Right lung (tissue), 5 donors: ENCODE data around the gene INSC. TPM values are rescaled to one million over a fixed set of nuclear protein-coding genes. Genes with fewer than 3 reads are reported as not detected.
A peak's percentile ranks its signal among the peaks of the same experiment; 100 is the strongest.

Experiments
- DNase-seq, 2 donors: peaks; one replicate each; pipeline ENCODE4 v3.0.0-alpha.2; 2013
- polyA plus RNA-seq, 5 donors: library from polyadenylated mRNA; unstranded; fragments of 120-200 nt; gene quantifications; one replicate each; pipeline versions ENCODE4 v1.2.1 to v1.2.3, GENCODE V29; 2013; ENCODE audit warnings: inconsistent platforms in 1 of 5, low replicate concordance in 1 of 5; ENCODE audit not compliant: insufficient read length in 5 of 5, insufficient read depth in 1 of 5

Gene INSC
- polyA plus RNA-seq, 5 donors, result 0.21 to 0.72 (median 0.55) TPM

DNA sequence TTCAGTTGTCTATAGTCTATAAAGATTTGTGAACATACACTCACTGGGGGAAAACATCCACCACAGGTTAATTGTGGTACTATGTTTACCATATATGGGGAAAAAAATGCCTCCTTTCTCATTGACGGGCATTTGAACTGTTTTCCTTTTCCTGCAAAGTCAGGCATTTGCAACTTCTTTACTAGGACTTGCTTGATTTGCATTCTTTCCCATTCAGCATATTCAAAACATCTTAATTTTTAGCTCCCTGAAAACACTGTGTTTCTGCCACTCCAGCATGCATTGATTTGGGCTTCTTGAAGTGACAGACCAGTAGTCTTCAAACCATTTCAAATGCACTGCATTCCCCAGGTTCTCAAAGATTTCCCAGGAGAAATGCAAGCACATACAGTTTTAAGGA, 67.6 kb downstream of the INSC start:
- no peak for DNase-seq

DNA sequence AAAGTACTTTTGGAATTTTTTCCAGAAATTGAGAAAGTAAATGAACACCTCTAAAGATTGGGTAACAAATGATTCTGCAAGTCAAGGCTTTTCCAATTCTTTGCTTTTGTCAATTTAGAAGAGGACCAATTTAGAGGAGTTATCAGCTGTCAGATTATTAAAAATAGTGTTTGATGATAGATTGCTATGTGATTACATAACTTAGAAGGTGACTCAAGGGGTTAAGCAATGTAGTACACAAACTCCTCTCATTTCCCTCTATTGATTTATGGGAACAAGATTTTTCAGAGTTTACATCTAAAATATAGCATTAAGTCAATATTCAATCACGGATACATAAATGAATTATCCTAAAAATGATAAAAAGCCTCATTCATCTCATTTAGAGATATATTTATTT, 70.3 kb downstream of the INSC start:
- no peak for DNase-seq

DNA sequence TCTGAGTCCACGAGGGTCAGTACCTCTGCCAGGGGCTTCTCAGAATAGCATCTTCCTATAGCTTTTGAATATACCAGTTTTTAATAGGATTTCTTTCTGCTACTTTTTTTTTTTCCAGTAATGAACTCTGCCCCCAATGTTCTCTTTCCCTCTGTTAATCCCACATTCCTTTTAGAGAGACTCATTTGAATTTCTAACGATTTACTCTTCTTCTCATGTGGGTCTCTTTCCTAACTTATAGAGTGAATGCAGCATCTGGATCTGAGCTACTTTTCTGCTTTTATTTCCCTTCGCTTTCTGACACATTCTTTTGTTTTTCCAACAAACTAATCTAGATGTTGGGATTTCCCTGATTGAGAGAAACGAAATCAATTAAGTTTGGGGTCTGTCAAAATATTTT, 71.4 kb downstream of the INSC start:
- no peak for DNase-seq

DNA sequence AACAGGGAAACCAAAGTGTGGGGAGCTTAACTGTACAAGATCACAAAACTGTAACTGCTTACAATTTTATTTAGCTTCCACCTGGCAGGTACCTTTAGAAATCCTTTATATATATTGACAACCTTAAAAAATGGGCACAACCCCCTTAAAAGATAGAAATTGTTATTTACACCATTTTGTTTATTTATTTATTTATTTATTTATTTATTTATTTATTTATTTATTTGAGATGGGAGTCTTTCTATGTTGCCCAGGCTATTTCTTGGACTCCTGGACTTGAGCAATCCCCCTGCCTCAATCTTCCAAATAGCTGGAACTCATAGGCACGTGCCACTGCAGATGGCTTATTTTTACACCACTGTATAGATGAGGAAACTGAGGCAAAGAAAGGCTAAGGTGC, 74.5 kb downstream of the INSC start:
- DNase-seq, result no peak

DNA sequence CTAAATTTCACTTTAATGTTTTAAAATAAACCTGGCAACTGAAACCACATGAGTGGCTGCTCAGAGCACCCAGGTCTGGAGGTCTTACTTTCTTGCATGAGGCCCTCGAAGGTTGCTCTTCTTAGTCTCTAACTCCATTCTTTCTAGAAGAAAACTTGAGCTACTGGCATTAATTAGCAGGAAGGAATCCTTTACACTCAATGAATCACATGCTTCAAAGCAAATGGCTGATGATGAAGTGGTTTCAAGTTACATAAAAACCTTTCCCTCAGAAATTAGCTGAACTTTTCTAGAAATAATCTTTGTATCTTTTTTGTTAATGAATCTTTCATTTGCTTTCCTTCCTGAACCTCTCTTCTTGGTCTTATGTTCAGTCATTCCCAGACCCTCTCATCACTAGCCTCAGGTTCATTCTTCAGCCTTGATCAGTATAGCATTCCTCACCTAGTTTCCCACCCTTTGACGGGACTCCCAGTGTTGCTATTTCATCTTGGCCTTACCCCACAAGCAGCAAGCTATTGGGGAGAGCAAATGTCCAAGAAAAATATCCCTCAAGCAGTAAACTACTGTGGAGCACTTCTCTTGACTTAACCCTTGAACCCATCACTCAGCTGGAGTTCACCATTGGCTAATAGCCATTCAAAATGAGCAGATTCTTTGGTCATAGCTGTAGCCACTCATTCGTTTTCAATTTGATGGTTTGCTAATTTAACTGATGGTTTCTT, 75.1 kb downstream of the INSC start:
- DNase-seq, result no peak

DNA sequence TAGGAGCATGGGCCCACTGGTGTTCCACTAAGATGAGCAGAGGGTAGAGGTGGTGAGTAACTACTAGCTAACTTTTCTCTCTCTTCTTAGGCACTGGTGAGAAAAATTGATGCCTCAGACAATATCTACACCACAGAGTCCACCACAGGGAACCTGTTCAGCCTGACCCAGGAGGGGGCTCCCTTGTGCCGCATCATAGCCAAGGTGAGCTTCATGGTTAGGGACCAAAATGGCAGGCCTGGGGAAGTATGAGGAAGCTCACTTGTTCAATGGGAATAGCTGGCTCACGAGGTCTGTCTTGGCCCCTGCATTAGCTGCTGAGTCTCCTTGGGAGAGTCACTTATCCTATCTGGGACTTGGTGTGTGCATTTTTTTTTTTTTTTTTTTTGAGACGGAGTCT, 75.9 kb downstream of the INSC start:
- DNase-seq, result no peak

DNA sequence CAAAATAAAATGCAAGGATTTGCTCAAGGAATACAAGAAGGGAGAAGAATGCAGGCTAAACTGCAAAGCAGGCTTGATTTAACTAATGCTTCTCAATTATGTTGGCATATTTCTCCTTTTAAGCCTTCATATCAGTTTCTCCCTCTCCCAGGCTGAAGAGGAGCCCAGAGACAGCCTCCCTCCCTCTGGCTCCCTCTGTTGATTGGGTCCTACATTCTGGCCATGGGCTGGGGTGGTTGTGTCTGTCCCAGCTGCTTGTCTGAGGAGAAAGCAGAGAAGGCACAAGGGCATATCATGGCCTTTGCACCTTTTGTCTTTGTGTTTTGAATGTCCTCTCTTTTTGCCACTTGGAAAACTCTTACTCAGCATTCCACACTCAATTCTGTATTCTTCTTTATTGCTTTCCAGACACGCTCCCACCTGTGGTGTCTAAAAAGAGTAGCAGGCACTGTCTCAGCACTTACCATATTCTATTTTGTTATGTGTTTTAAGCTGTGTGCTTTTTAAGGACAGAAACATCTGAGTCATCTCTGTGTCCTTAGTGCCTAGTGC, 77.4 kb downstream of the INSC start:
- DNase-seq, result no peak

DNA sequence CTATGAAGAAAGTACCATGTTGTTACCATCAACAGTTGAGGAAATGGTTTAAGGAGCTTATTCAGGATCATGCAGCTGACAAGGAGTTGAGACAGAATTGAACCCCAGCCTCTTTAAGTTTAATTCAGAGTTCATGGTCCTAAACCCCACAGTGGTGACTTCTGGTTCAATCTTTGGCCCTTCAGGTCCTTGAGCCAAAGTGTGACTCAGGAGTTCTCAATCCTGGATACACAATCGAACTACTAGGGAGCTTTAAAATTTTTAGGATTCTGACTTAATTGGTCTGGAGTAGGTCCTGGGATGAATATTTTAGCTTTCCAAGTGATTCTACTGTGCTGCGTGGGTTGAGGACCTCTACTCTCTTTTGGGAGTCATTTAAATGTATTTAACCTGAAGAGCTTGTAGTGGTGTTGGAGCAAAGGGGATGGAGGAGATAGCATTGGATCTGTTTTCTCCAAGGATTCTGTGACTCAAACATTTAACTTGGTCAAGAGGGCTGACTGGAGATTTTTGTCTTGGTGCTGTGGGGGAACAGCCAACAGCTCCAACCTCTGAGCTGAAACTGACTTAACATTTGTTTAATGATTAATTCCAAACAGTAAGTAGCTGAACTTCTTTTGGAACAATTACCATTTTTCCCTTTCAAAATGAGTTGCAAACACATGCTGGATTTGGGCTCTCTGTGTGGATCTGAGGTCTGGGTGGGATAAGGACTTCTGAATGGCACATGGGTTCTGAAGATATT, 80.1 kb downstream of the INSC start:
- DNase-seq, result no peak

DNA sequence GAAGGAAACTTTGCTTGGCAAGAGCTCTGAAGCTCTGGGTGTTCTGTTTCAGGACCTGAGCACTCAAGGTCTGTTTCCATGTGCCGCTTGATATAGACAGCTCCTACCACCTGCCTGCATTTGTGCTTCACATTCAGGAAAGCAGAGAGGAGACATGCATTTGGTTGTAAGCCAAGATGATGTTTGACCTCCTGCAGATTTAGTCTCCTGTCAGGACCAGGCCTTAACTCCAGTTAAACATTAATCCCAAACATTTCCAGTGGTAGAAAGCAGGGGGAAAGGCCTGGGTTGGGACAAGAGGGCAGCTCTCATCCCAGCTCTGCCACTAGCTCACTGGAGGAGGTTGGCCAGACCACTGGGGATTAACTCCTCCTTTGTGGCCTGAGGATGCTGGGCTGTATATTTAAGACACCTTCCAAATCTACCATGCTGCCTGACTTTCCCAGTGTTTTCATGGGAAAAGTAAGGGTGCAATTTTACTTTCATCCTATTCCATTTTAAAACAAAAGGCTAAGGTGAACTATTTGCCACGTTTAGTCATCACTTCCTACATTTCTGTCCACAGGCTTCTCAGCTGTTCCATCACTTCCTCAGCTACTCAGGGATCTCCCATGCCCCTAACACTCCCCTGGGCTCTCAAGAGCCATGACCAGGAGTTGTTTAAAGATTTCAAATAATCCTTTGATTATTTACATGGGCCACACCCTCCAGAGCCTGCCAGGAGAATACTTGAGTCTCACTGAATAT, 80.9 kb downstream of the INSC start:
- DNase-seq, result peak in 1 of 2 donors; percentile 11

DNA sequence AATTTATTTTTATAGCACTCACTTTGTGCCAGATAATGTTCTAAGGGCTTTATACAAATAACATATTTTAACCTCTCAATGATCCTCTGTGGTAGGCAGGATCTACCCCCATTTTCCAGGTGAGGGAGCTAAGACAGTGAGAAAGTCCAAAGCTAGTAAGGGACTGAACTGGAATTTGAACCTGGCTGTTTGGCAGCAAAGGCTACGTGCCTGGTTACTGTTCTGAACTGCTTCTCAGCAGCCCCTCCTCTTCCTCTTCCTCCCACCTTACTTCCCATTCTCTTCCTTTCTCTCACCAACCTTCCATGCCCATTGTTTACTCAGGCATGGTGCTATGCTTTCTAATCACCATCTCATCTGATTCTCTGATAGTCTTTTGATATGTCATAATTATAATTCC, 82.0 kb downstream of the INSC start:
- DNase-seq, result no peak

DNA sequence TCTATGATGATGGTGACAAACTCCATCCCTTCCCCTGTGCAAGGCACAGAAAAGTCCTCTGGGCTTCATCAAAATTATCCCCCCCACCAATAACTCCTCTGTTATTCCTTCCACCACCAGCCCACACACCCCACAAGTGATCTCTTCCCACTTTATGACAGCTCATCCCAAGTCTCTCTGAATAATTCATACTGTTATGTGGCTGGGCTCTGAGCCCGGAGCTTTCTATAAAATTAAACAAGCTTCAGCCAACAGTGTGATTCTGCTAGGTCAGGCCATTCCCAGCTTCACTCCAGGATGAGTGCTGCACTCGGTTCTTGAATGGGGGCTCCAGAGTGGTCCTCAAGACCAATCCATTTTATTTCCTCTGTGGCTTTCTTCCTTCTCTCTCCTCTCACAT, 83.0 kb downstream of the INSC start:
- DNase-seq, result no peak

DNA sequence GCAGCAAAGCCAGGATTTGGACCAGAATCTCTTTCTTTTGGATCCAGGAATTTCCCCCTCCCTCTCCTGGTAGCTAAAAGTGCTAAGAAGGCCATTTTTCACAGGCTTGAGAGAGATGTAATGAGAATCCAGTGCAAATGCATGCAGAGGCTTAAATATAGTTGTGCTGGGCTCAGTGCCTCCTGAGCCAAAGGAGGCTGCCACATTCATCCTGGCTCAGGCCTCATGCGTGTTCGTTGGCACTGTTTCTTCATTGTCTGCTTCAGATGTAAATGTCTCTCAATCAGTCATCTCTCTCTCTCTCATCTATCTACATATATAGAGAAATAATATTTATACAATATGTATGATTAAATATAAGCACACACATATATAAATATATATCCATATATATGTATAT, 83.6 kb downstream of the INSC start:
- DNase-seq, result no peak

DNA sequence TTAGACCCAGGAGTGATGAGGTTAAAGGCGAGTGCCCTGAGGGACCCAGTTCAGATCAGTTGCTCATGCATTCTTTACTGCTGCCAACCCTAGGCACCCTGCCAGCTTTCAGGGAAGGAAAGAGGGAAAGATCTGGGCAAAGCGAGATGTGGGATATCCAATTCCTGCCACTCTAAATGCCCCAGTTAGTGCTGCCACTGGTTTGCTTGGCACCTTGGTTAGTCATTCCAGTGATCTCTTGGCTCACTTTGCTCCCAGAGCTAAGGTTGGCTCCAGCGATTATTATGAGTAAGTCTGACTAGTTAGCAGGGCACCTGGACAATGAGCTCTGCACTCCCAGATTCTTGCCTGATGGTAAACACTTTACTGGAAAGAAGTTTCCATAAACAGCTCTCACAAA, 85.0 kb downstream of the INSC start:
- DNase-seq, result no peak

DNA sequence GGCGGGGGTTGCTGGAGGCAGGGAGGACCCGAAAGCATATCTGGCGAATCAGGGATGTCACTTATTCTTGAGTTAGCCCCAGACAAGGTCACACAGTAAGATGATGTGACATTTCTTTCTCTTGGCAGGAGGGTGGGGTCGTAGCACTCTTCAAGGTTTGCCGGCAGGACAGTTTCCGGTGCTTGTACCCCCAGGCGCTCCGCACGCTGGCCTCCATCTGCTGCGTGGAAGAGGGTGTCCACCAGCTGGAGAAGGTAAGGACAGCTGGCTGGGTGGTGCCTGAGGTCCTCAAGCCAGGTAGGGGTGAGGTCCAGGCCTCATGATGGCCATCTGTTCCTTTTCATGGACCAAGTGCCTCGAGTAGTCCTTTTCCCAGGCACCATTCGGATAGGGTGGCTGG, 86.0 kb downstream of the INSC start:
- DNase-seq, result no peak

DNA sequence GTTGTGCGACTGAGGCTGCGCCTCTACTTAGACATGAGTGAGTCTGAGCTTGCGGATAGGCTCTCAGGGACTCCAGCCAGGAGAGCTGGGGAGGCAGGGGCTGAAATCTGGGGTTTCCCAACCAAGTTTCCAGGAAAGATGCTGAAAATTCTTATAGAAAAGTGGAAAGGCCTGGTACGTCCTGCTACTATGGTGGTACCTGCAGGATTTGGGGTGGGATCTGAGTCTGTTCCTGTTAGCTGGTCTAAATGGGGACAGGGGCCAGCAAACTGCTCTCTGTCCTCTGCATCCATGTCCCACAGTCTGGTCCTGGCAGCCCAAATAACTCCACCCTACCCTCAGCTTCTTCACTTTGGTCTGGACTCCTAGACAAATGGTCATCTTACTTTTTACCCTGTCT, 86.9 kb downstream of the INSC start:
- no peak for DNase-seq

DNA sequence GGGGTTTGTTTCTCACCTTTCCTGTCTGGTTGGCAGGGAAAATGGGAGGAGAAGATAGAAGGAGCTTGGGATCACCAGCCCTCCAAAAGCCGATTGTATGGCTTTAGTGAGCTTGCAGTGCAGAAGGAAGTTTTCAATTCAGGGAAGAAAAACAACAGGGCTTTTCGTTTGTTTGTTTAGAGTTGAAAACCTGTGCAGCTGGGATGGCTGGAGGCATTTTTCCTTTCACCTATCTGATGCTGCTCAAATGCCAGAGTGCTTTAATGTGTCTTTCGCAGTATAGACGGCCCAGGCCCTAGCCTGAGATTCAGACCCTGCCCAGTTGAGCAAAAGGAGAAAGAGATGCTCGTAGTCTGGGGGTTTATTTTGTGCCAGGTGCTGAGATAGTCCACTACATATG, 87.9 kb downstream of the INSC start:
- no peak for DNase-seq

DNA sequence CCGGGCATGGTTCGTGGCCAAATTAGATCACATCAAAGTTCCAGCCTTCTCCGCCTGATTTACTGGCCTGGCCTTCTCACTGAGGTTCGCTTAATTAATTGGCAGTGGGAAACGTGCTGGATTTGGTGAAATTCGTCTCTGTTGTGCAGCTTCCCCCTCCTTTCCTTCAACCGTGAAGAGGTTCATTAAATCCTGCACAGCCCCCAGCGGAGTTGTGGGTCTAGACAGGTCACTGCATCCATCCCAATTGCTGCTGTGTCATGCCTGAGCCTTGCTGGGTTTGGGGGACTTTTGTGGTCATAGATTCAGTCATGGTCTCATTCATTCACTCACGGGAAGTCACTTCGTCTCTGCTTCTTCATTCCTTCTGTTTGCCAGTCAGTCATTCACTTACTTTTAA, 90.0 kb downstream of the INSC start:
- DNase-seq, result no peak

DNA sequence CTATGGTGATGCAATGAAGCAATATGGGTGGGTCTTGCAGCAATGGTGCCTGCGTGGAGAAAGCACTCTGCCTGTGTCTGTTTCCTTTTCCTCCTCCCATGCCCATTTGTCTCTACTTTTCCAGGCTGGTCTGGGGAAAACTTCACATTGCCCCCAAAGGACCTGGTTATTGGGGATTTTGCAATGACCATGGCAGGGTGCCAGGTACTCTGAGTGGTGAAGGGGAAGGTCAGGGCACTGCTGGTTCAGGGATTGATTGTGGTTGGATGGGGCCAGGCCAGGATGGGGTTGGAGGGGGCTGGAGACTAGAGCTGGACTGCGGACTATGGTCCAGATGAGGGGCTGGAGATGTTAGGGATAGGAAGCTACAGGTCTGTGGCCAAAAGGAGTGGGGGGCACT, 92.1 kb downstream of the INSC start:
- no peak for DNase-seq

DNA sequence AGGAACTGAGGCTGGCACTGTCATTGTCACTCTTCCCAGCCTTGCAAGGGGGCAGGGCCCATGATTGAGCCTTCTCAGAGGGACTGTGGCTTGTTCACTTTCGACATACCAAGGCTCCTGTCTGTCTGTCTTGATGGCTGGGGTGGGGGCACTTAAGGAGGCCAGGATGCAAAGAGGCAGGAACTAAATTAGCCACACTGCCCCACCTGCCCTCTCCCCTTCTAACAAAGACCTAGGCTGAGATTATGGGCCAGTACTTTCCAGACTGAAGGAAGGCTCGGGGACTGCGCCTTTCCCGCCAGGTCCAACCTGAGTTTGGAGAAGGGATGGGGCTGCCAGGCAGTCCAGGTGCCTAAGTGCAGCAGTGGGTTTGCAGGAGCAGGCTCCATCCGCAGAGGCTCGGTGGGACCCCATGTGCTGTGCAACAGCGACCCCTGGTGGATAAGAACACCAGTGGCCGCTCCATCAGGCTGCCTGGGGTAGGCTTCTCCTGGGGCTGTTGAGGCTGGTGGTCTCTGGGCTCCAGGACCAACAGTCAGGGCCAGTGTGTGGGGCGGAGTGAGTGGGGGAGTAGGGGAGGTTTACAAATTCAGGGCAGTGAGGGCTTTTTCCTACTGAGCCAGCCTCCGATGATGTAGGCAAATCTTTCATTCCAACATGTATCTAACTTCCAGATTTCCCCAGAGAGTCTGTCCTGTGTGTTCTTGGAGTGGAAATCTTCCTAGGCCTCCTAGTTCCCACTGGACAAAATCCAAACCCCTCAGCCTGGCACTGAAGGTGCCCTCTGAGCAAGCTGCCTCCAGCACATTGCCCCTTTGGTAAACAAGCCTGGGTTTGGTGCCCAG, 93.9 kb downstream of the INSC start:
- DNase-seq, result peak; percentile 45 to 63

DNA sequence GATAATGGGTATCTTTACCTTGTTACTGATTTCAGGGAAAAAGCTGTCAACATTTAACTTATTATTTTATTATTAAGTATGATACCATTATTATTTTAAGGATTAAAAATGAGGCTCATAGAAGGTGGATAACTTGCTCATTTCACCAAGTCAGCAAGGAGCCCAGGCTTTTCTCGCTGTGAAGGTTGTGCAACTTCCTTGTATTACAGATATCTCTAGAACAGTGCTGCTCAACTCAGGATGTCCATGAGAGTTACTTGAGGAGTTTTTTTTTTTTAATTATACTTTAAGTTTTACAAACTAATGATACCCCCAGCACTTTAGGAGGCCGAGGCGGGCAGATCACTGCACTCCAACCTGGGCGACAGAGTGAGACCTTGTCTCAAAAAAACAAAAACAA, 98.2 kb downstream of the INSC start:
- DNase-seq, result no peak

DNA sequence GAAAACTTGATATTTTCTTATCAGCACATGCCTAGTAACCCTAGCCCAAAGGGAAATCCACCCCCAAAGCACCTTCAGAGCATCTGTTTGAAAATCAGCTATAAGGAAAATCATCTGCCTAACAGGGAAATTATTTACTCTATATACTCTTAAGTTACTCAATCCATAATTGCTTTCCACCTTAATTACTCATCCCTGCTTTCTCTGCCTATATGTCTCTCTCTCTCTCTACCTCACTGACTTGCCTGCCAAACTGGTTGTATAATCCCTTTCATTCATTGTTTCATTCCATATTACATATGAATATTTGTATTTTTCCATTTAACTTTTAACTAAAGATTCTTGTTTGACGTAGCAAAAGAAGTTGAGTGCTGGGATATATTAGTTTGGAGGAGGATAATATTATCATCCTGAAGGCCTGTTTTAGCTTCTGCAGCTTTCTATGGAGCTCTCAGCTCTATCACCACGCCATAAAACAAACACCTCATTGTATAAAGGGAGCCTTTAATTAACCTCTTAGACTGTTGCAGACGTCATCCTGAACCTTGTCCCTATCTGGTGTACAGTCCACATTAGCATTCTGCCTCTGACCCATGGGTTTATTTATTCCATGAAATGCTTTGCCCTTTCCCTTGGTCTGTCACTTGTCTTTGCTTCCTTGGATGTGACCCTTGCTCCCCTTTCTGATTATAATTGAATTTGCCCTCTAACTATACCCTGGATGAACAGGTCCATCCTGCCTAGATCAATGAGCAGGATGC, 98.9 kb downstream of the INSC start:
- DNase-seq, result no peak
